H9 (cell line): ENCODE measurements around the gene AK4. TPM values are rescaled to one million over a fixed set of nuclear protein-coding genes. Genes with fewer than 3 reads are reported as not detected.

Source experiments
- DNase-seq: peaks from one replicate; pipeline ENCODE4 v3.0.0-alpha.2; 2017
- H2AFZ ChIP-seq: one replicate; pipeline ENCODE4 v1.6.1; 2013; ENCODE audit warnings: mild to moderate bottlenecking, low read length, control low read depth, moderate library complexity
- H2AK5ac ChIP-seq: 2 replicates; pipeline ENCODE4 v1.6.1; 2013; ENCODE audit warnings: low read length, control low read depth, mixed read lengths; ENCODE audit not compliant: insufficient read length
- H2BK120ac ChIP-seq: one replicate; pipeline ENCODE4 v1.6.1; 2013; ENCODE audit warnings: low read depth, mild to moderate bottlenecking, low read length, control low read depth, inconsistent platforms; ENCODE audit not compliant: poor library complexity, severe bottlenecking
- H2BK12ac ChIP-seq: 2 replicates; pipeline ENCODE4 v1.6.1; 2013; ENCODE audit warnings: low read length, control low read depth, mixed read lengths, low read depth; ENCODE audit not compliant: insufficient read length
- H2BK15ac ChIP-seq: 2 replicates; pipeline ENCODE4 v1.6.1; 2013; ENCODE audit warnings: low read depth, low read length, control low read depth
- H2BK20ac ChIP-seq: one replicate; pipeline ENCODE4 v1.6.1; 2013; ENCODE audit warnings: low read depth, mild to moderate bottlenecking, low read length, control low read depth, inconsistent platforms; ENCODE audit not compliant: poor library complexity, severe bottlenecking
- H2BK5ac ChIP-seq: 2 replicates; pipeline ENCODE4 v1.6.1; 2013; ENCODE audit warnings: low read length, control low read depth, mixed read lengths; ENCODE audit not compliant: insufficient read length
- H3K14ac ChIP-seq: 2 replicates; pipeline ENCODE4 v1.6.1; 2013; ENCODE audit warnings: low read length, control low read depth; ENCODE audit not compliant: insufficient read depth
- H3K18ac ChIP-seq: 2 replicates; pipeline ENCODE4 v1.6.1; 2013; ENCODE audit warnings: low read depth, mild to moderate bottlenecking, mixed read lengths, low read length, control low read depth; ENCODE audit not compliant: insufficient read length
- H3K23ac ChIP-seq: 2 replicates; pipeline ENCODE4 v1.6.1; 2013; ENCODE audit warnings: low read length, control low read depth, mixed read lengths, low read depth; ENCODE audit not compliant: insufficient read length
- H3K23me2 ChIP-seq: 2 replicates; pipeline ENCODE4 v1.6.1; 2013; ENCODE audit warnings: low read depth, mild to moderate bottlenecking, mixed read lengths, low read length, control low read depth; ENCODE audit not compliant: insufficient read length, poor library complexity, severe bottlenecking
- H3K27ac ChIP-seq: 2 replicates; pipeline ENCODE4 v1.5.1; 2013; ENCODE audit warnings: low read length, control low read depth, mixed read lengths, low read depth; ENCODE audit not compliant: insufficient read length
- H3K27me3 ChIP-seq: 2 replicates; pipeline ENCODE4 v1.6.1; 2013; ENCODE audit warnings: low read length, control low read depth, inconsistent platforms; ENCODE audit not compliant: insufficient read depth
- H3K4ac ChIP-seq: 2 replicates; pipeline ENCODE4 v1.6.1; 2013; ENCODE audit warnings: low read depth, mild to moderate bottlenecking, control low read depth, inconsistent platforms, low read length, moderate library complexity
- H3K4me1 ChIP-seq: 2 replicates; pipeline ENCODE4 v1.6.1; 2013; ENCODE audit warnings: low read length, control low read depth, inconsistent platforms; ENCODE audit not compliant: insufficient read depth
- H3K4me2 ChIP-seq: 2 replicates; pipeline ENCODE4 v1.6.1; 2013; ENCODE audit warnings: low read length, control low read depth, mixed read lengths; ENCODE audit not compliant: insufficient read length, insufficient read depth
- H3K56ac ChIP-seq: 2 replicates; pipeline ENCODE4 v1.6.1; 2013; ENCODE audit warnings: low read depth, mild to moderate bottlenecking, mixed read lengths, low read length, control low read depth; ENCODE audit not compliant: insufficient read length
- H3K79me1 ChIP-seq: 2 replicates; pipeline ENCODE4 v1.6.1; 2013; ENCODE audit warnings: low read depth, mild to moderate bottlenecking, moderate library complexity, low read length, control low read depth, inconsistent platforms; ENCODE audit not compliant: insufficient read depth, poor library complexity, severe bottlenecking
- H3K79me2 ChIP-seq: 2 replicates; pipeline ENCODE4 v1.6.1; 2013; ENCODE audit warnings: low read length, control low read depth, inconsistent platforms; ENCODE audit not compliant: insufficient read depth
- H3K9ac ChIP-seq: 2 replicates; pipeline ENCODE4 v1.6.1; 2013; ENCODE audit warnings: low read length, control low read depth, mixed read lengths; ENCODE audit not compliant: insufficient read length; ENCODE audit errors: extremely low read depth
- H3K9me3 ChIP-seq: one replicate; pipeline ENCODE4 v1.6.1; 2013; ENCODE audit warnings: low read depth, low read length, inconsistent platforms; ENCODE audit not compliant: control insufficient read depth
- H3T11ph ChIP-seq: one replicate; pipeline ENCODE4 v1.6.1; 2013; ENCODE audit warnings: mild to moderate bottlenecking, low read length, control low read depth, inconsistent platforms
- H4K20me1 ChIP-seq: one replicate; pipeline ENCODE4 v1.6.1; 2013; ENCODE audit not compliant: control insufficient read depth, insufficient read length, insufficient read depth
- H4K5ac ChIP-seq: 2 replicates; pipeline ENCODE4 v1.6.1; 2013; ENCODE audit warnings: low read depth, mild to moderate bottlenecking, mixed read lengths, low read length, control low read depth; ENCODE audit not compliant: insufficient read length
- H4K8ac ChIP-seq: replicated peaks from 2 replicates; pipeline ENCODE4 v1.6.1; 2013; ENCODE audit warnings: low read length, control low read depth, mixed read lengths, low read depth; ENCODE audit not compliant: insufficient read length
- H4K91ac ChIP-seq: 2 replicates; pipeline ENCODE4 v1.6.1; 2013; ENCODE audit warnings: low read depth, mild to moderate bottlenecking, moderate library complexity, mixed read lengths, low read length, control low read depth; ENCODE audit not compliant: insufficient read length
- H3K27ac Mint-ChIP-seq, 3 experiments: 2 replicates in 2 of 3; 3 replicates in 1 of 3; pipeline ENCODE4 v1.8.0; 2020 to 2021; ENCODE audit warnings: mixed read lengths in 3 of 3, mild to moderate bottlenecking in 1 of 3, moderate library complexity in 1 of 3
- H3K27me3 Mint-ChIP-seq: 2 replicates; pipeline ENCODE4 v1.8.0; 2021; ENCODE audit warnings: low read depth, mild to moderate bottlenecking, moderate library complexity, mixed read lengths
- H3K36me3 Mint-ChIP-seq, 3 experiments: 2 replicates in 2 of 3; 3 replicates in 1 of 3; pipeline ENCODE4 v1.8.0; 2020 to 2021; ENCODE audit warnings: low read depth in 3 of 3, mixed read lengths in 3 of 3; ENCODE audit not compliant: insufficient read depth in 1 of 3
- H3K4me1 Mint-ChIP-seq, 2 experiments: 2 replicates each; pipeline ENCODE4 v1.8.0; 2020; ENCODE audit warnings: mixed read lengths in 2 of 2
- H3K4me3 Mint-ChIP-seq, 2 experiments: 2 replicates in 1 of 2; 3 replicates in 1 of 2; pipeline ENCODE4 v1.8.0; 2020 to 2021; ENCODE audit warnings: mild to moderate bottlenecking in 2 of 2, mixed read lengths in 2 of 2, moderate library complexity in 1 of 2
- H3K9me3 Mint-ChIP-seq, 2 experiments: 2 replicates in 1 of 2; 3 replicates in 1 of 2; pipeline ENCODE4 v1.8.0; 2020; ENCODE audit warnings: mild to moderate bottlenecking in 2 of 2, mixed read lengths in 2 of 2, moderate library complexity in 1 of 2
- CTCF ChIP-seq: fragments of 200-600 bp; sonication (generic); conservative IDR thresholded peaks from 3 replicates; pipeline ENCODE4 v1.8.0; 2021; ENCODE audit warnings: antibody characterized with exemption, mild to moderate bottlenecking
- WGBS: extraction: QIAGEN DNeasy Blood & Tissue Kit; methylation state at CpG from one replicate; pipeline ENCODE4 v1.1.7; 2013; ENCODE audit warnings: missing lambda C conversion rate, low lambda C conversion rate, mixed read lengths; ENCODE audit not compliant: insufficient read length; ENCODE audit errors: extremely low coverage; 5-methylcytosine and 5-hydroxymethylcytosine counted together
- total RNA-seq: library from RNA; stranded (reverse); gene quantifications from 2 replicates; pipeline ENCODE4 v1.2.1, GENCODE V29; 2021

Gene AK4
- total RNA-seq, 1 experiment from 2014 or later, result 45.6 TPM

- no peaks in the 10 kb centered on the region for H3K9me3 ChIP-seq
- H3K79me2 ChIP-seq, result peaks cover 7% of the 10 kb centered on the region; the same call in 1 of the 2 replicates
- no peak overlapping the region for H3K56ac ChIP-seq
- no peaks in the 10 kb centered on the region for H3K27me3 ChIP-seq
- H4K5ac ChIP-seq, result no peak overlapping the region
- DNase-seq, result no peak
- no peak overlapping the region for H3K18ac ChIP-seq
- H2BK5ac ChIP-seq, result no peak overlapping the region
- H4K91ac ChIP-seq, result no peak overlapping the region
- H3K79me1 ChIP-seq, result peaks cover 4% of the 10 kb centered on the region
- H4K20me1 ChIP-seq, result no peaks in the 10 kb centered on the region
- Mint-ChIP-seq H3K27ac (peak overlapping the region in 1 of 3 experiments; percentile 20; a peak in 2 of 7 replicates), H3K4me1 (peaks cover 0 to 2% of the 10 kb centered on the region in 2 experiments; a peak in 1 of 4 replicates), H3K4me3 (no peak overlapping the region), H3K9me3 (no peaks in the 10 kb centered on the region), H3K27me3 (no peaks in the 10 kb centered on the region), H3K36me3 (peaks cover 7 to 35% (median 17%) of the 10 kb centered on the region in 3 experiments; a peak in 6 of 7 replicates)
- no peak overlapping the region for H2AK5ac ChIP-seq
- H2BK15ac ChIP-seq, result no peak overlapping the region
- no peak overlapping the region for H2BK120ac ChIP-seq
- H3K4me1 ChIP-seq, result peaks cover 1% of the 10 kb centered on the region; the same call in 1 of the 2 replicates
- no peak overlapping the region for H2BK20ac ChIP-seq
- WGBS, result no CpG with 5 or more reads among the region's 5 CpGs
- H3K23ac ChIP-seq, result no peak overlapping the region
- H2AFZ ChIP-seq, result no peak overlapping the region
- H3K9ac ChIP-seq, result no peak overlapping the region
- no peak overlapping the region for H3K14ac ChIP-seq
- H3K23me2 ChIP-seq, result no peaks in the 10 kb centered on the region
- H3K27ac ChIP-seq, result no peak overlapping the region
- no peak overlapping the region for H2BK12ac ChIP-seq
- H3K4me2 ChIP-seq, result no peak overlapping the region
- H3K4ac ChIP-seq, result no peak overlapping the region
- no peak for TF ChIP-seq CTCF
- H4K8ac ChIP-seq, result no peak overlapping the region
- no peak overlapping the region for H3T11ph ChIP-seq
Measured at GRCh38 chr1:65196926-65197325, 48.9 kb downstream of the AK4 start.
